Keratinocyte (primary cell): ENCODE data around the gene ESF1. TPM values are rescaled to one million over a fixed set of nuclear protein-coding genes. Genes with fewer than 3 reads are reported as not detected.

Source experiments
- DNase-seq: peaks from one replicate; pipeline ENCODE4 v3.0.0-alpha.2; 2011; ENCODE audit warnings: low read depth, missing footprints, low spot score
- FAIRE-seq: peaks from 2 replicates; lab custom pipeline; 2011; peaks lifted over from hg19 to GRCh38; lab: Jason Lieb, UNC
- H2AFZ ChIP-seq: 2 replicates; pipeline ENCODE4 v1.6.0; 2012; ENCODE audit warnings: low read length, control low read depth, inconsistent platforms; ENCODE audit not compliant: control insufficient read depth
- H3K27ac ChIP-seq: 2 replicates; pipeline ENCODE4 v1.5.1; 2011; ENCODE audit warnings: low read length; ENCODE audit not compliant: control insufficient read depth, insufficient read depth
- H3K27me3 ChIP-seq: 3 replicates; pipeline ENCODE4 v1.6.0; 2011; ENCODE audit warnings: low read length; ENCODE audit not compliant: control insufficient read depth, insufficient read depth; ENCODE audit errors: extremely low read depth
- H3K36me3 ChIP-seq, 2 experiments: 2 replicates in 1 of 2; 3 replicates in 1 of 2; pipeline ENCODE4 v1.5.1; 2011; ENCODE audit warnings: low read length in 2 of 2, mild to moderate bottlenecking in 1 of 2; ENCODE audit not compliant: control insufficient read depth in 2 of 2, insufficient read depth in 2 of 2; ENCODE audit errors: extremely low read depth in 1 of 2
- H3K4me1 ChIP-seq: 3 replicates; pipeline ENCODE4 v1.5.1; 2011; ENCODE audit warnings: low read length; ENCODE audit not compliant: control insufficient read depth, insufficient read depth; ENCODE audit errors: extremely low read depth
- H3K4me2 ChIP-seq: 3 replicates; pipeline ENCODE4 v1.6.0; 2011; ENCODE audit warnings: low read depth, low read length; ENCODE audit not compliant: control insufficient read depth, insufficient read depth; ENCODE audit errors: extremely low read depth
- H3K4me3 ChIP-seq, 3 experiments: fragments of 200-600 bp in 1 of 3; sonication (generic) in 1 of 3; 2 replicates in 2 of 3; 3 replicates in 1 of 3; pipeline ENCODE4 v1.5.1; 2011 to 2016; ENCODE audit warnings: low read length in 3 of 3, mild to moderate bottlenecking in 3 of 3, control low read depth in 2 of 3, inconsistent platforms in 1 of 3, low read depth in 1 of 3, mixed read lengths in 1 of 3, mixed run types in 1 of 3, moderate library complexity in 1 of 3; ENCODE audit not compliant: control insufficient read depth in 2 of 3, insufficient read depth in 2 of 3; ENCODE audit errors: extremely low read depth in 1 of 3
- H3K79me2 ChIP-seq: 2 replicates; pipeline ENCODE4 v1.6.0; 2012; ENCODE audit warnings: low read length; ENCODE audit not compliant: control insufficient read depth, insufficient read depth
- H3K9ac ChIP-seq: 3 replicates; pipeline ENCODE4 v1.6.0; 2011; ENCODE audit warnings: low read length; ENCODE audit not compliant: control insufficient read depth, insufficient read depth; ENCODE audit errors: extremely low read depth
- H3K9me1 ChIP-seq: 3 replicates; pipeline ENCODE4 v1.6.0; 2011; ENCODE audit warnings: low read length; ENCODE audit not compliant: control insufficient read depth, insufficient read depth; ENCODE audit errors: extremely low read depth
- H3K9me3 ChIP-seq: 2 replicates; pipeline ENCODE4 v1.5.1; 2012; ENCODE audit warnings: low read depth, low read length; ENCODE audit not compliant: control insufficient read depth
- H4K20me1 ChIP-seq: 3 replicates; pipeline ENCODE4 v1.6.0; 2011; ENCODE audit warnings: low read length; ENCODE audit not compliant: control insufficient read depth, insufficient read depth; ENCODE audit errors: extremely low read depth
- EZH2 ChIP-seq: IDR thresholded peaks from one replicate; pipeline ENCODE4 v1.6.1; 2012; ENCODE audit warnings: inconsistent platforms, mild to moderate bottlenecking, low read length, moderate library complexity
- dilution Hi-C: fragments of 300-500 bp; cut with MboI; formaldehyde crosslinking; loops from one replicate; pipeline ENCODE4 v1.7.0; 2020; ENCODE audit warnings: low sequenced_read_pairs; ENCODE audit not compliant: extremely low pct_ligation_motif_present
- polyA plus RNA-seq, 5 experiments: library from polyadenylated mRNA; depleted of rRNA in 3 of 5; stranded (reverse) in 3 of 5; stranded (forward) in 1 of 5; unstranded in 1 of 5; fragments of >200 nt; gene quantifications; 1 replicate in 1 of 5; 2 replicates in 3 of 5; 3 replicates in 1 of 5; pipeline versions ENCODE4 v1.2.1 to v1.2.3, GENCODE V29; 2011 to 2012; ENCODE audit warnings: missing spikeins in 2 of 5, low read depth in 1 of 5, low replicate concordance in 1 of 5
- TF ChIP-seq, protein P1 (sequence below), 3 experiments: IDR thresholded peaks in 1 of 3; conservative IDR thresholded peaks in 1 of 3; optimal IDR thresholded peaks in 1 of 3; 2 replicates in 2 of 3; 3 replicates in 1 of 3; pipeline versions ENCODE3 to v1.5.1; 2011; ENCODE audit warnings: low read length in 3 of 3, mild to moderate bottlenecking in 3 of 3, moderate library complexity in 2 of 3, control low read depth in 1 of 3, inconsistent platforms in 1 of 3; ENCODE audit not compliant: insufficient read depth in 2 of 3; ENCODE audit errors: extremely low read depth in 1 of 3

ESF1 gene
- polyA plus RNA-seq, 1 donor (not counting 4 experiments of a cell fraction or from before 2014, with no cell fraction given): 10.8 TPM

DNA sequence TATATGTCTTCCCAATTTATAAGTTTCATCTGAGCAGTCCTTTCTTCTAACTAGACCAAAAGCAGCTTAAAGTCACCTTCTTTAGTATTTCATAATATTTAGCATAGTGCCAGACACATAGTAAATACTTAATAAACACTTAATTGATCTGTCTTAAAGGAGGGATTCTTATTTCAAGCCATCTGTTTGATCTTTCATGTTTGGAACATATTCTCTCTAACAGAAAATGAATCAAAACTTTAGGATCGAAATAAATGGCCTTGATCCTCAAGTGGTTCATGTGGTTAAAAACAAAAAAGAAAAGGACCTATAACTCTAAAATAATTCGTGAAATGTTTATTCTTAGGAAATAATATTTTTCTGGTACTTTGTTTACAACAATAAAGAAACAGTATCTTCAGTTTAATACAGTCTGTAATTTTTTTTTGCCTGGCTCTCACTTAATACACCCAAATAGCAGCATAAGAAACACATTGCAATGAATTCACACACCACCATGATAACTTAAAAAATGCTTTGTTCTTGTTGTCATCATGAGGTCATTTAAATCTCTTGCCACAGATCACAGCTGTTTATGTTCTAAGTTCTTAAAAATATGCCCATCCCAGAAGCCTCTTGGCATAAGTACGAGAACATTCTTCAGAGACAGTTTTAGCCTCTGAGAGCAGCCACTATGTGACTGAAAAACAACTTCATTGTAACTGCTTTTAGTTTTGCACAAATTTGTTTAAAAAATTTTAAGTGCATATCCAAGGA lies 48.1 kb downstream of the ESF1 start:
- dilution Hi-C loops: no loop called here
- H3K27me3 ChIP-seq: no peaks in the 10 kb centered on the region
- H3K4me3 ChIP-seq: no peak overlapping the region
- no peak for FAIRE-seq
- H3K9me3 ChIP-seq: no peaks in the 10 kb centered on the region
- no peaks in the 10 kb centered on the region for H3K4me1 ChIP-seq
- H3K4me2 ChIP-seq: no peak overlapping the region
- TF ChIP-seq, protein P1, sequence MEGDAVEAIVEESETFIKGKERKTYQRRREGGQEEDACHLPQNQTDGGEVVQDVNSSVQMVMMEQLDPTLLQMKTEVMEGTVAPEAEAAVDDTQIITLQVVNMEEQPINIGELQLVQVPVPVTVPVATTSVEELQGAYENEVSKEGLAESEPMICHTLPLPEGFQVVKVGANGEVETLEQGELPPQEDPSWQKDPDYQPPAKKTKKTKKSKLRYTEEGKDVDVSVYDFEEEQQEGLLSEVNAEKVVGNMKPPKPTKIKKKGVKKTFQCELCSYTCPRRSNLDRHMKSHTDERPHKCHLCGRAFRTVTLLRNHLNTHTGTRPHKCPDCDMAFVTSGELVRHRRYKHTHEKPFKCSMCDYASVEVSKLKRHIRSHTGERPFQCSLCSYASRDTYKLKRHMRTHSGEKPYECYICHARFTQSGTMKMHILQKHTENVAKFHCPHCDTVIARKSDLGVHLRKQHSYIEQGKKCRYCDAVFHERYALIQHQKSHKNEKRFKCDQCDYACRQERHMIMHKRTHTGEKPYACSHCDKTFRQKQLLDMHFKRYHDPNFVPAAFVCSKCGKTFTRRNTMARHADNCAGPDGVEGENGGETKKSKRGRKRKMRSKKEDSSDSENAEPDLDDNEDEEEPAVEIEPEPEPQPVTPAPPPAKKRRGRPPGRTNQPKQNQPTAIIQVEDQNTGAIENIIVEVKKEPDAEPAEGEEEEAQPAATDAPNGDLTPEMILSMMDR (optimal IDR thresholded peaks at IDR 0.05 in 1 of 3, IDR thresholded peaks at IDR 0.05 in 1 of 3, conservative IDR thresholded peaks at IDR 0.05 in 1 of 3; ENCODE audit: extremely low read depth in 1 of 3, insufficient read depth in 2 of 3, low read length in 3 of 3): no peak
- no peak for TF ChIP-seq EZH2
- H3K9me1 ChIP-seq: no peaks in the 10 kb centered on the region
- no peak for DNase-seq
- no peak overlapping the region for H3K27ac ChIP-seq
- H3K36me3 ChIP-seq: peaks cover 7 to 20% of the 10 kb centered on the region in 2 experiments
- no peaks in the 10 kb centered on the region for H3K79me2 ChIP-seq
- H2AFZ ChIP-seq: no peak overlapping the region
- H3K9ac ChIP-seq: no peak overlapping the region
- no peaks in the 10 kb centered on the region for H4K20me1 ChIP-seq

DNA sequence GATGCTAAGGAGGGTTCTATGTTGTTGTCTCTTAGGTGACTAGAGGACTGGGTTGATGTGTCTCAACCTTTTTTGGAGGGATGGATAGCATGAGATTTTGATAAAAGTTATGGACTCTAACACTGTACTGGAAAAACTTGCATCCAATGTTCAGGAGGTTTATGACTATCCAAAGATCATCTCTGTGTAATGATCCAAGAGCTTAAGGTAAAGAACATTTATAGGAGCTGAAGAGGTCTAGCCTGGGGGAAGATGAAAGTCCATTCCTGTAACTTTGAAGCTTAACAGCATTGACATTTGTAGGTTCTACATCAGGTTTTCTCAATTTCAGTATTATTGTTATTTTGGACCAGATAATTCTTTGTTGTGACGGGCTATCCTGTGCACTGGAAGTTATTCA lies 48.9 kb downstream of the ESF1 start:
- Histone ChIP-seq H3K4me1 (no peaks in the 10 kb centered on the region), H3K79me2 (no peaks in the 10 kb centered on the region), H3K9me1 (no peaks in the 10 kb centered on the region), H3K4me3 (no peak overlapping the region), H3K4me2 (no peak overlapping the region), H3K9ac (no peak overlapping the region), H3K9me3 (no peaks in the 10 kb centered on the region), H3K27me3 (no peaks in the 10 kb centered on the region), H2AFZ (no peak overlapping the region), H3K27ac (no peak overlapping the region), H3K36me3 (peaks cover 10 to 16% of the 10 kb centered on the region in 2 experiments), H4K20me1 (no peaks in the 10 kb centered on the region)
- DNase-seq (no peak), FAIRE-seq (no peak)
- dilution Hi-C loops: no loop called here
- no peak for TF ChIP-seq EZH2
- TF ChIP-seq, protein P1 (optimal IDR thresholded peaks at IDR 0.05 in 1 of 3, IDR thresholded peaks at IDR 0.05 in 1 of 3, conservative IDR thresholded peaks at IDR 0.05 in 1 of 3; ENCODE audit: extremely low read depth in 1 of 3, insufficient read depth in 2 of 3, low read length in 3 of 3): no peak
